Gastrocnemius medialis (tissue), 4 donors: ENCODE results near the gene SNTG2. TPM values are rescaled to one million over a fixed set of nuclear protein-coding genes. Genes with fewer than 3 reads are reported as not detected.

ENCODE experiments used
- ATAC-seq, 2 donors: fragments of 150-250 bp; one replicate each; pipeline ENCODE4 v1.9.1; 2016
- DNase-seq, 2 donors: peaks; one replicate each; pipeline ENCODE4 v3.0.0-alpha.2; 2019
- H3K27ac ChIP-seq, 4 donors: fragments of 200-600 bp; sonication (generic); 1 replicate in 1 of 4; 2 replicates in 3 of 4; pipeline ENCODE4 v1.5.1; 2016 to 2018; ENCODE audit warnings: mild to moderate bottlenecking in 2 of 4, moderate library complexity in 1 of 4
- H3K27me3 ChIP-seq, 3 donors: fragments of 200-600 bp; sonication (generic) in 2 of 3; 1 replicate in 1 of 3; 2 replicates in 2 of 3; pipeline versions ENCODE4 v1.5.1 to v1.6.0; 2016 to 2019; ENCODE audit warnings: mild to moderate bottlenecking in 1 of 3, moderate library complexity in 1 of 3
- H3K36me3 ChIP-seq, 2 donors: fragments of 200-600 bp; sonication (generic) in 1 of 2; one replicate each; pipeline ENCODE4 v1.5.1; 2017 to 2018
- H3K4me1 ChIP-seq, 2 donors: fragments of 200-600 bp; sonication (generic) in 1 of 2; one replicate each; pipeline ENCODE4 v1.5.1; 2016 to 2017; ENCODE audit warnings: mild to moderate bottlenecking in 2 of 2
- H3K4me3 ChIP-seq, 4 donors: fragments of 200-600 bp; sonication (generic) in 3 of 4; 1 replicate in 1 of 4; 2 replicates in 3 of 4; pipeline ENCODE4 v1.5.1; 2016 to 2019; ENCODE audit warnings: mild to moderate bottlenecking in 2 of 4
- H3K9me3 ChIP-seq, 3 donors: fragments of 200-600 bp; sonication (generic) in 2 of 3; 1 replicate in 1 of 3; 2 replicates in 2 of 3; pipeline ENCODE4 v1.5.1; 2016 to 2019
- POLR2A ChIP-seq, 2 donors: fragments of 450-650 bp; IDR thresholded peaks; one replicate each; pipeline ENCODE4 v1.6.1; 2017; ENCODE audit warnings: antibody characterized with exemption in 2 of 2, mild to moderate bottlenecking in 2 of 2, moderate library complexity in 2 of 2
- in situ Hi-C, 4 donors: fragments of 200-750 bp; cut with MboI; loops; one replicate each; pipeline versions ENCODE4 v1.15.0 to v1.8.0; 2017; ENCODE audit warnings: low sequenced_read_pairs in 4 of 4
- intact Hi-C: fragments of 100-400 bp; cut with DNase I; formaldehyde crosslinking; loops from one replicate; pipeline ENCODE4 v1.15.1; 2023; ENCODE audit warnings: low total_unique reads
- total RNA-seq, 4 donors: library from RNA; depleted of rRNA; stranded (reverse); fragments of >200 nt; gene quantifications; one replicate each; pipeline versions ENCODE4 v1.1.0 to v1.2.3, GENCODE V29; 2016
- TF ChIP-seq, protein P1 (sequence below), 5 experiments: fragments of 450-650 bp in 3 of 5; fragments of 200-600 bp in 2 of 5; sonication (generic) in 2 of 5; IDR thresholded peaks in 4 of 5; conservative IDR thresholded peaks in 1 of 5; 1 replicate in 4 of 5; 2 replicates in 1 of 5; pipeline ENCODE4 v1.5.1; 2016 to 2019; ENCODE audit warnings: antibody characterized with exemption in 5 of 5, mild to moderate bottlenecking in 3 of 5, moderate library complexity in 3 of 5

Gene SNTG2
- total RNA-seq, 4 donors from 2014 or later = 0.55 to 1.0 (median 0.92) TPM; not detected in 1

DNA sequence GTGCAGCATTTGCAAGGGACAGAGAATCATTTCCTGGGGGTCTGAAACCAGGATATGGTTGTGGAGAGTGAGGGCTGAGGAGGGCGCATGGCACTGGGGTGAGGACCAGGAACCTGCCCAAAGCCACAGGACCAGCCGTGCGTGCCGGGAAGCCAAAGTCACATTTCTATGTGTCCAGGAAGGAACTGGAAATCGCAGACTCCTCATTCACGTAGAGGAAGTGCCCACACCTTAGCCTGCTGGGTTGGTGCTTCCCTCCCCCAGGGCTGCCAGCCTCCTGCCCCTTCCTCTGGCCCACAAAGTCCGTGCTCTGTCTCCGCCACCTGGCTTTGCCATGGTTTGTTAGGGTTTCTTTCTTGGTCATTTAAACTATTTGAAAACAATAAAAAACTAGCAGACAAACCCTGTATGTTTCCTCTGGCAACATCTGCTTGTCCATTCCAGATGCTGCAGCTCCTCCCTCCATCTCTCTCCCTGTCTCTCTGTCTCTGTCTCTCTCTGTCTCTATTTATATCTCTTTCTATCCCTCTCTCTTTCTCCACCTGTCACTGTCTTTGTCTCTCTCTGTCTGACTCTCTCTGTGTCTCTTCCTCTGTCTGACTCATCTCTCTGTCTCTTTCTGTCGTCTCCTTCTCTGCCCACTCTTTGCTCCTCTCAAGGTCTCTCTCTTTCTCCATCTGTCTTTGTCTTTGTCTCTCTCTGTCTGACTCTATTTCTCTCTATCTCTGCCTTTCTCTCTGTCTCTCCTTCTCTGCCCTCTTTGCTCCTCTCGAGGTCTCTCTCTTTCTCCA, 299.4 kb downstream of the SNTG2 start:
- no peak for TF ChIP-seq POLR2A (IDR thresholded peaks at IDR 0.05)
- TF ChIP-seq, protein P1, sequence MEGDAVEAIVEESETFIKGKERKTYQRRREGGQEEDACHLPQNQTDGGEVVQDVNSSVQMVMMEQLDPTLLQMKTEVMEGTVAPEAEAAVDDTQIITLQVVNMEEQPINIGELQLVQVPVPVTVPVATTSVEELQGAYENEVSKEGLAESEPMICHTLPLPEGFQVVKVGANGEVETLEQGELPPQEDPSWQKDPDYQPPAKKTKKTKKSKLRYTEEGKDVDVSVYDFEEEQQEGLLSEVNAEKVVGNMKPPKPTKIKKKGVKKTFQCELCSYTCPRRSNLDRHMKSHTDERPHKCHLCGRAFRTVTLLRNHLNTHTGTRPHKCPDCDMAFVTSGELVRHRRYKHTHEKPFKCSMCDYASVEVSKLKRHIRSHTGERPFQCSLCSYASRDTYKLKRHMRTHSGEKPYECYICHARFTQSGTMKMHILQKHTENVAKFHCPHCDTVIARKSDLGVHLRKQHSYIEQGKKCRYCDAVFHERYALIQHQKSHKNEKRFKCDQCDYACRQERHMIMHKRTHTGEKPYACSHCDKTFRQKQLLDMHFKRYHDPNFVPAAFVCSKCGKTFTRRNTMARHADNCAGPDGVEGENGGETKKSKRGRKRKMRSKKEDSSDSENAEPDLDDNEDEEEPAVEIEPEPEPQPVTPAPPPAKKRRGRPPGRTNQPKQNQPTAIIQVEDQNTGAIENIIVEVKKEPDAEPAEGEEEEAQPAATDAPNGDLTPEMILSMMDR (IDR thresholded peaks at IDR 0.05 in 4 of 5, conservative IDR thresholded peaks at IDR 0.05 in 1 of 5) = no peak
- Histone ChIP-seq H3K27me3 (no peaks in the 10 kb centered on the region), H3K4me3 (no peak overlapping the region), H3K4me1 (no peaks in the 10 kb centered on the region), H3K36me3 (no peaks in the 10 kb centered on the region), H3K27ac (peak overlapping the region in 2 of 4 donors; percentile 20 to 24), H3K9me3 (no peaks in the 10 kb centered on the region)
- no peak for DNase-seq
- ATAC-seq = no peak
- intact Hi-C loops = no loop called here
- in situ Hi-C loops = no loop called here

DNA sequence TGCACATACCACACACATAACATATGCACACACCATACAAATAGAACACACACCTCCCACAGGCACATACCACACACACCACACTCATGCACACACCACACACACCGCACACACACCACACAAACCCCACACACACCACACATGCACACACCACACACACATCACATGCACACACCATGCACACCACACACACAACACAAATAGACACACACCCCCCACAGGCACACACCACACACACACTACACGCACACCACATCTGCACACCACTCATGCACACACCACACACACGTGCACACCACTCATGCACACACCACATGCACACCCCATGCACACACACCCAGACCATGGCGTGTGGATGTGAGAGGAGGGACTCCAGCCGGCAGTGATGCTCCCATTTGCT, 300.9 kb downstream of the SNTG2 start:
- no peak for ATAC-seq
- Histone ChIP-seq H3K27ac (no peak overlapping the region), H3K36me3 (no peaks in the 10 kb centered on the region), H3K27me3 (no peaks in the 10 kb centered on the region), H3K4me3 (no peak overlapping the region), H3K4me1 (no peaks in the 10 kb centered on the region), H3K9me3 (no peaks in the 10 kb centered on the region)
- intact Hi-C loops = no loop called here
- DNase-seq = no peak
- no peak for TF ChIP-seq POLR2A (IDR thresholded peaks at IDR 0.05)
- TF ChIP-seq, protein P1 (IDR thresholded peaks at IDR 0.05 in 4 of 5, conservative IDR thresholded peaks at IDR 0.05 in 1 of 5) = no peak
- in situ Hi-C loops = no loop called here

DNA sequence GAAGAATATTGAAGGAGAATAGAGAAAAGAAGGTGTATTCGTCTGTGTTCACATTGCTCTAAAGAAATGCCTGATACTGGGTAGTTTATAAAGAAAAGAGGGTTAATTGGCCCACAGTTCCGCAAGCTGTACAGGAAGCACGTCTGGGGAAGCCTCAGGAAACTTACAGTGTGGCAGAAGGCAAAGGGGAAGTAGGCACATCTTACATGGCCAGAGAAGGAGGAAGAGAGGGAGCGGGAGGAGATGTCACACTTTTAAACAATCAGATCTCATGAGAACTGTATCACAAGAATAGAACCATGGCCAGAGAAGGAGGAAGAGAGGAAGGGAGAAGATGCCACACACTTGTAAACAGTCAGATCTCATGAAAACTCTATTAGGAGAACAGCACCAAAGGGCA, 303.0 kb downstream of the SNTG2 start:
- in situ Hi-C loops = no loop called here
- no peaks in the 10 kb centered on the region for H3K27me3 ChIP-seq
- H3K9me3 ChIP-seq = no peaks in the 10 kb centered on the region
- H3K36me3 ChIP-seq = no peaks in the 10 kb centered on the region
- no peak for ATAC-seq
- no peak overlapping the region for H3K27ac ChIP-seq
- no peak for DNase-seq
- no peaks in the 10 kb centered on the region for H3K4me1 ChIP-seq
- TF ChIP-seq, protein P1 (IDR thresholded peaks at IDR 0.05 in 4 of 5, conservative IDR thresholded peaks at IDR 0.05 in 1 of 5) = no peak
- no peak for TF ChIP-seq POLR2A (IDR thresholded peaks at IDR 0.05)
- no peak overlapping the region for H3K4me3 ChIP-seq
- intact Hi-C loops = no loop called here

DNA sequence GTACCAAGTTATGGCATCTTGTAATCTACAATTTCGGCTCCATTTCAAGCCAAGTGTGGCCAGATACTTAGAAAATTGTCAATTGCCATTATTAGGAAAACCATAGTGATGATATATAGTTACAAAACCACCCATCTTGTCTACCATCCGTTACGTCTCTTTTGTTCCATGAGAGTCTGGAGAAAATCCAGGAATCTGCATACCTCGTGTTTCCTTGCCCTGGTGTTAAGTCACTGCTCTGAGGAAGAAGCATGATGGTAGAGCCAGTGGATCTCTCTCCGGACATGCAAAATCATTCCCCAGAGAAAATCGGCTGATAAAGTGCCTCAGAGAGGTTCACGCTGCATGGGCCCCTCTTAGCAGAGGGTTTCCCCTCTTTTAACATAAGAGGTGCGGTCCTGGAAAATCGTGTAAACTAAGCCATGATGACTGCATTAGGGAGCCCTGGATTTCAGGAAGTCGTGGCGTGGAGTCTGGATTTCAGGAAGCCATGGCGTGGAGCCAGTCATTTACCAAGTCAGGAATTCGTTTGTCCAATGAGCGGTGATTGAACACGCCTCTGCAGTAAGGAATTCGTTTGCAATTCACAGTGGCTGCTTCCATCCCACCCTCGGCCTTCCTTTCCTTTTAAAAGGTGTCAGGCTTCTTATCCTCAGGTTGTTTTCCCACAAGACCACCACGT, 304.2 kb downstream of the SNTG2 start:
- no peak for TF ChIP-seq POLR2A (IDR thresholded peaks at IDR 0.05)
- TF ChIP-seq, protein P1 (IDR thresholded peaks at IDR 0.05 in 4 of 5, conservative IDR thresholded peaks at IDR 0.05 in 1 of 5) = no peak
- no peaks in the 10 kb centered on the region for H3K36me3 ChIP-seq
- no peak overlapping the region for H3K4me3 ChIP-seq
- peak overlapping the region in 3 of 4 donors; percentile 11 to 49 (median 31) for H3K27ac ChIP-seq
- in situ Hi-C loops = no loop called here
- no peaks in the 10 kb centered on the region for H3K27me3 ChIP-seq
- intact Hi-C loops = no loop called here
- H3K4me1 ChIP-seq = no peaks in the 10 kb centered on the region
- no peaks in the 10 kb centered on the region for H3K9me3 ChIP-seq
- DNase-seq (no peak), ATAC-seq (peak in 1 of 2 donors; percentile 16)
